HG03064 (cell line): ENCODE measurements around the gene IRX4.

ENCODE experiments used
- ATAC-seq: cut with Tn5 transposase; IDR thresholded peaks from one replicate; pipeline ENCODE4 v1.9.1; 2021; ENCODE audit warnings: low read depth; ENCODE audit not compliant: unreplicated experiment

Gene IRX4

DNA sequence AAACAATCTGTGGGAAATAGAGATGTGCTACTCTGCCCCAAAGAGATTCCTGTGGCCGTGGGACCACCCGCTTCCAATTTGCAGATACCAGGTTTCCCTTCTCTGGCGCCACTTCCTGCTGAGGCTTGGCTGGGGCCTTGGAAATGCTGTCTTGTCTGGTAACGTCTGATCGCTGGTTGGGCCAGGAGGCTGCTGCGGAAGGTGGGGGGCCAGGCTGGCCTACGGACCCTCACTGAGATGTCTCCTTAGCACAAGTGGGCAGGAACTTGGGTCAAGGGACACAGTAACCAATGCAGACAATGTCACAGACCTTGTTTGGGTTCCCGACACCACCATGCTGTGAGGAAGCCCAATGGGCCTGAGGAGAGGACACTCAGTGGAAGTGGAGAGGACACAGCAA lies 31.7 kb upstream of the IRX4 start:
- ATAC-seq: no peak

DNA sequence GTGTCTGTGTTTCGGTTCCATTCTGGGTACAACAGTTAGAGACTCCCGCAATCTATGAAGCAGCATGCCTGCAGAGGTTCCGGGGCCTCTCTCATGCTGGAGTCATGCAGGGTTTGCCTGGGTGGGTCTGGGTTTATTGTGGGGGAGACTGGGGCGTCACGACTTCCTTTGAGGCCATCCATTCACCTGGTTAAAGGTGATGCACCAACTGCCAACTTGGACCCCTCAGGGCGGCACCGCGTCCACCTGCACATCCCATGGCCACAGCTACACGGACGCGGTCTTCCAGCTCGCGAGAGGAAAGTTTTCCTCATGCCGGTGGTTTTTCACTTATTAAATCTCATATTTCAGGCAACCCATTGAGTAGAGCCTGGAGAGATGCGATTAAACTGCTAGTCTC lies 30.9 kb upstream of the IRX4 start:
- ATAC-seq: no peak

GRCh38 chr5:1912951-1913565 lies 30.3 kb upstream of the IRX4 start:
- no peak for ATAC-seq

GRCh38 chr5:1911773-1912235 lies 29.1 kb upstream of the IRX4 start:
- ATAC-seq: no peak

GRCh38 chr5:1910861-1911772 lies 28.4 kb upstream of the IRX4 start:
- no peak for ATAC-seq

DNA sequence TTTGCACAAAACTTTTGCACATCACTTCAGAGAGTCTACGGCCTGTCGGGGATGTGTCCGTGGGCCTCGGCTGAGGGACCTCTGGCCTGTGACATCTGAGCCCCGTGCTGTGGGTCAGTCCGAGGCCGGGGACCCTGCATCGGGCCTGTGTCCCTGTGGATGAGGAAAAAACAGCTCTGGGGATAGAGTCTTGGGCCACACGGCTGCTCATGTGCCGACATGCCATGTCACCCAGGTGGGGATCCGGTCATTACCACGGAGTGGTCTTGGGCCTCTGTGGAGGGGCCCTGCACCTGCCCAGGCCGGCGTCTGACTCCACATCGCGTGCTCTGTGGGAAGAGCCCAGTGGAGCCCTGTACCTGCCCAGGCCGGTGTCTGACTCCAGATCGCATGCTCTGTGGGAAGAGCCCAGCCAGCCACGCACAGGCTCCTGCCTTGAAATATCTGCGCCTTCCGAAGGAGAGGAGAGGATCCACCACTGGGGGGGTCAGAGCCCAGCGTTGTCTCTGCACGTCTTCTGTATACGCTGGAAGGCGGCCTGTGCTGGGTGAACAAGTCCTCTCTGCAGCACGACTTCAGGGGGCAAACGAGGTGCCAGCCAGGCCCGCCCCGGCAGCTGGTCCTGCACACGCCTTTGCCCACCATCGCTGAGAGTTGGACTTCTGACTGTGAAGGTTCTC lies 27.5 kb upstream of the IRX4 start:
- ATAC-seq: no peak

- no peak for ATAC-seq
Observed at GRCh38 chr5:1909346-1909985, 26.7 kb upstream of the IRX4 start.

- no peak for ATAC-seq
Observed at GRCh38 chr5:1908931-1909330, 26.2 kb upstream of the IRX4 start.

DNA sequence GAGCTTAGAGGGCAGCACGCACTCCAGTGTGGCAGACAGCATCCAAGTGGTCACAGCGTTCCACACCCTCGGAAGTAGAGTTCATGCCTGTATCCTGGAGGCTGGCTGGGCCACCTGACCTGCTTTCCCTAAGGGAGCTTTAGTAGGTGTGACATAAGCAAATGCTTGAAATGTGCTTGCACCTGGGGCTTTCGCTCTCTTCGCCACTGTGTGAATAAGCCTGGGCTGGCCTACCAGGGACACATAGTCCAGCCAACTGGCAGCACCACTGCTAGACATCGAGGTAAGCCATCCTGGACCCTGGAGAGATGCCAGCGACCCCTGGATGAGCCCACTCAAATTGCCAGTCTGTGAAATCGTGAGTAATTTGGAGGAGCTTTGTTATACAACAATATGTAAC lies 24.9 kb upstream of the IRX4 start:
- ATAC-seq: no peak

- no peak for ATAC-seq
Observed at GRCh38 chr5:1905108-1905507, 22.4 kb upstream of the IRX4 start.

DNA sequence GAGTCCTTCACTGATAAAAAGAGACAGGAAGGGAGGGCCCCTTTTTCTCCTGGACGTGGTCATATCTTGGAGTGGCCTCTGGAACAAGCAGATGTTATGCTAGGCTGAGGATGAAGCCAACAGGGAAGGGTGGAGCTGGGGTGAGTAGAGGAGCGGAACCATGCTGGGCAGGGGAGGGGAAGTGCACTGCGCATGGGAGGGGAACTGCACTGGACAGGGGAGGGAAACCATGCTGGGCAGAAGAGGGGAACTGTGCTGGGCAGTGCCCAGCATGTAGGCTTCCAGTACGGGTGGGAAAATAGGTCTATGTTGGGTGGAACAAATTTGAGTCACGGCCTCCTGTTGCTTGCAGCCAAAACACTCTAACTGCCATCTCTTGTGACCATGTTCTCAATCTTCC lies 19.3 kb upstream of the IRX4 start:
- no peak for ATAC-seq

GRCh38 chr5:1901061-1901460 lies 18.3 kb upstream of the IRX4 start:
- no peak for ATAC-seq

DNA sequence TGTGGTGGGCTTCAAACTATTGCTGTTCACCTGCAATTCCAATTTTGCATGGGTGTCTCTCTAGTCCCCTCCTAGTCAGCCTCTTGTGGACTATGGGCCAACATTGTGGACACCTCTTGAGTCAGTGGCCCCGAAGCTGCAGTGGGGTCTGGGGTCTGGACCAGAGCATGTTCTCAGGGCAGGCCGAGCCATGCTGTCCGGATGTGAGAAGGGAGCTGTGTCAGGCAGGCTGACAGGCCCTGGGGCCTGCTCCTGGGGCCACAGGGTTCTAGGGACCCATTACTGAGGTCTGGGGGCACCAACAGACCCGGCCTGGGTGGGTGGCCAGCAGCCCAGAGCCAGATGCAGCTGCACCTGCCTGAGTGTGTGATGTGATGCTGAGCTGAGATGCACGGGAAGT lies 16.5 kb upstream of the IRX4 start:
- no peak for ATAC-seq

DNA sequence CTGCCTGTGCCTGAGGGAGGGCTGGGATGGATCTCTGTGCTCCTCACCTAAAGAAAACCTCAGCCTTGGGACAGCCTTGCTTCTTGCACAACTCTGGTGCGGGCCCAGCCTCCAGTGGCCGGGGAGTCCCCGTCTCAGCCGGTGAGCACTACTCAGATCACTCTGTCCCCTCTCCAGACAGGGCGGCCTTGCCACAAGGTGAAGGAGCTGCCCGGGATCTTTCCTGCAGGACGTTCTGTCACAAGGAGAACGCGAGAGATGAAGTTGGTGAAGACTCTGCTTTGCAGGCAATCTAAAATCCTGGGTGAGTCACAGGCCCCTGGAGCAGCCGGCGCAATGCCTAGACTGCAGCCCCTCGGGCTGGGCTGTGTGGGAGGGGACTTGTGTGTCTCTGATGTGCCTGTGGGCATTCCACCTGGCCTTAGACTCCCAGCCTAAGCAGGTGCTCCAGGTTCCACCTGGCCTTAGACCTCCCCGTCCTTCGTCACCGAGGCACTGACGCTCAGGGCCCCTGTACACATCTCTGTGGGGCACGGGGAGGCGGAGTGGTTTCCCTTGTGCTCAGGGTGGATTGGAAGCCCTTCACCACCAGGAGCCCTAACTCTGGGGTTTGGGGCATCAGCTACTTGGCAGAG lies 15.2 kb upstream of the IRX4 start:
- ATAC-seq: no peak

GRCh38 chr5:1897386-1897785 lies 14.7 kb upstream of the IRX4 start:
- ATAC-seq: no peak

- ATAC-seq: no peak
Observed at GRCh38 chr5:1896602-1897376, 14.1 kb upstream of the IRX4 start.

- no peak for ATAC-seq
Observed at GRCh38 chr5:1895739-1896420, 13.2 kb upstream of the IRX4 start.

DNA sequence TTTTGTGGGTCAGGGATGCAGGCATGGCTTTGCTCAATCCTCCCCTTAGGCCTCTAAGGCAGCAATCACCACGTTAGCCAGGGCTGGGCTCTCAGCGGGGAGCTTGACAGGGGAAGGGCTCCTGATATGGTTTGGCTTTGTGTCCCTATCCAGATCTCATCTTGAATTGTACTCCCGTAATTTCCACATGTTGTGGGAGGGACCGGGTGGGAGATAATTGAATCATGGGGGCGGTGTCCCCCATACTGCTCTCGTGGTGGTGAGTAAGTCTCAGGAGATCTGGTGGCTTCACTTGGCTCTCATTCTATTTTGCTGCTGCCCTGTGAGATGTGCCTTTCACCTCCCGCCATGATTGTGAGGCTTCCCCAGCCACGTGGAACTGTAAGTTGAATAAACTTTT lies 11.5 kb upstream of the IRX4 start:
- no peak for ATAC-seq

DNA sequence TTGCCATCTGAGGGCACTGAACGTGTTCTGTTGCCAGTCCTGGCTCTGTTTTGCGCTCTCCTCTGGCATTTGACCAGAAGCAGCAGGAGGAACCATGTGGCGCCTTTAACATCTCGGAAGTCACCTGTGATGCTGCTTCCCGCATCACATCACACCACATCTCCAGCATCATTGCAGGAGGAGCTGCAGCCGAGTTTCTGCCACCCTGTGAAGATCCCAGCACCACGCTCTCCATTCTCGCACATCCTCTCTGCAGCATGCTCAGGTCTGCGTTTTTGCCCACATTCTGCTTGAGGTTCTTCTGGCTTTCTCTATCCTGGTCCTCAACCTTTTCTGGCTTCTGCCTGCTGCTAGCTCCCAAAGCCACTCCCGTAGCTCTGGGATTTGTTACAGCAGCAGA lies 11.0 kb upstream of the IRX4 start:
- ATAC-seq: no peak
